WTC11 (cell line): ENCODE data around the gene LIMS1. TPM values are rescaled to one million over a fixed set of nuclear protein-coding genes. Genes with fewer than 3 reads are reported as not detected.

Experiments
- ATAC-seq: fragments of 200-7000 bp; cut with Tn5 transposase; 2 replicates; pipeline ENCODE4 v1.10.0; 2021; ENCODE audit warnings: mild to moderate bottlenecking, moderate library complexity
- CTCF ChIA-PET: fragments of 300-600 bp; sonication (Branson Sonifier 250); formaldehyde crosslinking; loops from one replicate; lab custom pipeline; 2021; ENCODE audit warnings: antibody characterized with exemption; lab: Charles Lee
- POLR2A ChIA-PET: fragments of 350-600 bp; sonication (Branson Sonifier 250); formaldehyde crosslinking; loops from one replicate; lab custom pipeline; 2021; ENCODE audit warnings: antibody characterized with exemption; lab: Charles Lee
- DNase-seq: peaks from one replicate; pipeline ENCODE4 v3.0.0; 2021; ENCODE audit warnings: low spot score
- H3K27ac Mint-ChIP-seq: 2 replicates; pipeline ENCODE4 v1.8.0; 2021; ENCODE audit warnings: mixed read lengths
- H3K27me3 Mint-ChIP-seq: 2 replicates; pipeline ENCODE4 v1.8.0; 2021; ENCODE audit warnings: low read depth, mild to moderate bottlenecking, moderate library complexity, mixed read lengths
- H3K36me3 Mint-ChIP-seq: 2 replicates; pipeline ENCODE4 v1.8.0; 2021; ENCODE audit warnings: mixed read lengths
- H3K4me1 Mint-ChIP-seq: 2 replicates; pipeline ENCODE4 v1.8.0; 2022; ENCODE audit warnings: mixed read lengths
- H3K4me3 Mint-ChIP-seq: 2 replicates; pipeline ENCODE4 v1.8.0; 2021; ENCODE audit warnings: mild to moderate bottlenecking, moderate library complexity, mixed read lengths
- H3K9me3 Mint-ChIP-seq: 2 replicates; pipeline ENCODE4 v1.8.0; 2021; ENCODE audit warnings: mixed read lengths
- CBFB ChIP-seq: sonication (generic); formaldehyde crosslinking; IDR thresholded peaks from 2 replicates; pipeline ENCODE4 v1.8.1; 2022; ENCODE audit warnings: mild to moderate bottlenecking, low read depth, missing genetic modification reagents
- GRHL2 ChIP-seq: fragments of 250-450 bp; sonication (Bioruptor Pico); IDR thresholded peaks from 2 replicates; pipeline ENCODE4 v1.8.0; 2022; ENCODE audit warnings: mild to moderate bottlenecking, moderate library complexity; ENCODE audit not compliant: insufficient replicate concordance, severe bottlenecking
- HMGA2 ChIP-seq: fragments of 250-450 bp; sonication (Bioruptor Pico); IDR thresholded peaks from 2 replicates; pipeline ENCODE4 v1.4.0; 2021; ENCODE audit warnings: mild to moderate bottlenecking, moderate library complexity
- JAZF1 ChIP-seq: fragments of 250-450 bp; sonication (Bioruptor Pico); IDR thresholded peaks from 2 replicates; pipeline ENCODE4 v1.9.0; 2021; ENCODE audit warnings: moderate library complexity, mild to moderate bottlenecking, inconsistent platforms
- NR1H2 ChIP-seq: sonication (generic); formaldehyde crosslinking; IDR thresholded peaks from 2 replicates; pipeline ENCODE4 v1.9.0; 2021; ENCODE audit warnings: mild to moderate bottlenecking, moderate library complexity, missing genetic modification reagents
- PRRX2 ChIP-seq: fragments of 250-450 bp; sonication (Bioruptor Pico); IDR thresholded peaks from 2 replicates; pipeline ENCODE4 v1.8.0; 2021; ENCODE audit warnings: mild to moderate bottlenecking
- SMAD3 ChIP-seq: sonication (generic); formaldehyde crosslinking; IDR thresholded peaks from 2 replicates; pipeline ENCODE4 v1.8.0; 2022; ENCODE audit warnings: missing genetic modification reagents, mild to moderate bottlenecking, borderline replicate concordance
- SMAD4 ChIP-seq: sonication (generic); formaldehyde crosslinking; IDR thresholded peaks from 2 replicates; pipeline ENCODE4 v1.8.0; 2022; ENCODE audit warnings: mild to moderate bottlenecking, missing genetic modification reagents
- SOX15 ChIP-seq: fragments of 250-450 bp; sonication (Bioruptor Pico); IDR thresholded peaks from 2 replicates; pipeline ENCODE4 v1.9.0; 2021; ENCODE audit warnings: mild to moderate bottlenecking
- SP1 ChIP-seq: sonication (generic); formaldehyde crosslinking; conservative IDR thresholded peaks from 2 replicates; pipeline ENCODE4 v1.8.1; 2022; ENCODE audit warnings: missing genetic modification reagents
- ZNF138 ChIP-seq: sonication (generic); formaldehyde crosslinking; conservative IDR thresholded peaks from 2 replicates; pipeline ENCODE4 v1.8.1; 2022; ENCODE audit warnings: mild to moderate bottlenecking, moderate library complexity, missing genetic modification reagents
- ZNF263 ChIP-seq: sonication (generic); formaldehyde crosslinking; IDR thresholded peaks from 2 replicates; pipeline ENCODE4 v1.8.1; 2022; ENCODE audit warnings: low read depth, mild to moderate bottlenecking, moderate library complexity, missing genetic modification reagents
- ZNF396 ChIP-seq: fragments of 250-450 bp; sonication (Bioruptor Pico); IDR thresholded peaks from 2 replicates; pipeline ENCODE4 v1.8.0; 2021; ENCODE audit warnings: mild to moderate bottlenecking, moderate library complexity, borderline replicate concordance
- ZNF416 ChIP-seq: fragments of 250-450 bp; sonication (Bioruptor Pico); IDR thresholded peaks from 2 replicates; pipeline ENCODE4 v1.9.0; 2021; ENCODE audit warnings: mild to moderate bottlenecking, inconsistent platforms
- total RNA-seq: library from RNA; stranded (reverse); gene quantifications from 3 replicates; pipeline ENCODE4 v1.2.3, GENCODE V29; 2021
- TF ChIP-seq, protein P1 (sequence below): sonication (generic); formaldehyde crosslinking; IDR thresholded peaks from 2 replicates; pipeline ENCODE4 v1.8.1; 2023; ENCODE audit warnings: mild to moderate bottlenecking, missing genetic modification reagents, moderate library complexity
- TF ChIP-seq, protein P2 (sequence below): sonication (generic); formaldehyde crosslinking; IDR thresholded peaks from 2 replicates; pipeline ENCODE4 v1.8.1; 2022; ENCODE audit warnings: missing genetic modification reagents, borderline replicate concordance
- TF ChIP-seq, protein P3 (sequence below): sonication (generic); formaldehyde crosslinking; IDR thresholded peaks from 2 replicates; pipeline ENCODE4 v1.8.0; 2022; ENCODE audit warnings: mild to moderate bottlenecking, missing genetic modification reagents
- TF ChIP-seq, protein P4 (sequence below): fragments of 250-450 bp; sonication (Bioruptor Pico); conservative IDR thresholded peaks from 2 replicates; pipeline ENCODE4 v1.9.0; 2021; ENCODE audit warnings: mild to moderate bottlenecking
- TF ChIP-seq, protein P5 (sequence below): sonication (generic); formaldehyde crosslinking; IDR thresholded peaks from 2 replicates; pipeline ENCODE4 v1.8.0; 2022; ENCODE audit warnings: mild to moderate bottlenecking, missing genetic modification reagents

The LIMS1 gene
- total RNA-seq, 1 experiment from 2014 or later: 50.6 TPM

DNA sequence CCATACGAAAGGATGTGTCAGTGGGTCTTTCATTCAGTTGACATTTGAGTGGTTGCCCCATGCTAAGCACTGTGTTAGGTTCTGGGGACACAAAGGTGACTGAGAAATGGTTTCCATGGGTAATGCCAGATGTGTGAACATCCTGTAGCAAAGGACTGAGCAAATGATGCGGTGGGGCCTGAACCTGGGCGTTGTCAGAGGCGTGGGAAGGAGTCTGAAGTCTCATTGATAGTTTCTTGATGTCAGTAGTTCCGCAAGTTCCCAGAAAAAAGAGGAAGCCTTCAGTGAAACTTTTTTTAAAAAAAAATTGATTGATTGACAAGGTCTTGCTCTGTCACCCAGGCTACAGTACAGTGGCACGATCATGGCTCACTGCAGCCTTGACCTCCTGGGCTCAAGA is 56.9 kb downstream of the LIMS1 start (continued):
- TF ChIP-seq GRHL2 (CRISPR knock-in tag) (no peak), NR1H2 (CRISPR knock-in tag) (no peak)
- TF ChIP-seq, protein P1, sequence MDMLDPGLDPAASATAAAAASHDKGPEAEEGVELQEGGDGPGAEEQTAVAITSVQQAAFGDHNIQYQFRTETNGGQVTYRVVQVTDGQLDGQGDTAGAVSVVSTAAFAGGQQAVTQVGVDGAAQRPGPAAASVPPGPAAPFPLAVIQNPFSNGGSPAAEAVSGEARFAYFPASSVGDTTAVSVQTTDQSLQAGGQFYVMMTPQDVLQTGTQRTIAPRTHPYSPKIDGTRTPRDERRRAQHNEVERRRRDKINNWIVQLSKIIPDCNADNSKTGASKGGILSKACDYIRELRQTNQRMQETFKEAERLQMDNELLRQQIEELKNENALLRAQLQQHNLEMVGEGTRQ (CRISPR knock-in tag): no peak
- TF ChIP-seq, protein P2, sequence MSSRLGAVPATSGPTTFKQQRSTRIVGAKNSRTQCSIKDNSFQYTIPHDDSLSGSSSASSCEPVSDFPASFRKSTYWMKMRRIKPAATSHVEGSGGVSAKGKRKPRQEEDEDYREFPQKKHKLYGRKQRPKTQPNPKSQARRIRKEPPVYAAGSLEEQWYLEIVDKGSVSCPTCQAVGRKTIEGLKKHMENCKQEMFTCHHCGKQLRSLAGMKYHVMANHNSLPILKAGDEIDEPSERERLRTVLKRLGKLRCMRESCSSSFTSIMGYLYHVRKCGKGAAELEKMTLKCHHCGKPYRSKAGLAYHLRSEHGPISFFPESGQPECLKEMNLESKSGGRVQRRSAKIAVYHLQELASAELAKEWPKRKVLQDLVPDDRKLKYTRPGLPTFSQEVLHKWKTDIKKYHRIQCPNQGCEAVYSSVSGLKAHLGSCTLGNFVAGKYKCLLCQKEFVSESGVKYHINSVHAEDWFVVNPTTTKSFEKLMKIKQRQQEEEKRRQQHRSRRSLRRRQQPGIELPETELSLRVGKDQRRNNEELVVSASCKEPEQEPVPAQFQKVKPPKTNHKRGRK (CRISPR knock-in tag): no peak

DNA sequence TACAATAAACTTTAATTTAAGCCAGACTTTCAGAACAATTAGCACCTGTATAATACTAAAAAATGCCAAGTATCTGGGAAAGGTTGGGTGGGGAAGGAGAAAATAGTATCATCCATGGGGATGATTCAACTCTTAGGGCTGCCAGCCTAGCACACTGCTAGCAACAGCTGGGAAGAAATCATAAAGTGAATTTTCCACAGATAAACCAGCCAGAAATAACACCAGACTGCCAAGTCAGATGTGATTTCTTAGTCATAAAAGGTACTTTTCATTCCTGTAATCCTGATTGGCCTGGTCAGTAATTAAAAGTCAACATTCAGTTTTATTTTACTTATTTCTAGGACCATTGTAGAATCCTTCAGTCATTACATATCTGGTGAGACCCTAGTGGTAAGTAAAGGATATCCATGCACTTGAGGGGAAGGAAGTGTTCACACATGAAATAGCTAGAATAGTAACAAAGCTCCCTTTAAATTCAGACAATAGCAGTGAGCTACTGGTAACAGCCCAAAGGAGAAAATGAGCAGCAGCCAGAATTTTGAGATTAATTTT is 59.4 kb downstream of the LIMS1 start:
- H3K9me3 Mint-ChIP-seq: peaks cover 5% of the 10 kb centered on the region
- POLR2A ChIA-PET: interaction anchor here (0.6 to 1.4 kb wide), 2 partner anchors 13 to 15 kb away, joined by 3 to 5 read pairs; no protein-coding TSS in a partner anchor
- no peak overlapping the region; the same call in 1 of the 2 replicates for H3K27ac Mint-ChIP-seq
- CTCF ChIA-PET: interaction anchor here (0.6 to 3.9 kb wide), 7 partner anchors 9 to 60 kb away, joined by 3 to 40 read pairs (median 4); no protein-coding TSS in a partner anchor
- no peak overlapping the region for H3K4me3 Mint-ChIP-seq
- H3K36me3 Mint-ChIP-seq: no peaks in the 10 kb centered on the region
- no peak for TF ChIP-seq SMAD3 (CRISPR knock-in tag)
- TF ChIP-seq JAZF1 (CRISPR knock-in tag): no peak
- TF ChIP-seq SMAD4 (CRISPR knock-in tag): no peak
- TF ChIP-seq, protein P3, sequence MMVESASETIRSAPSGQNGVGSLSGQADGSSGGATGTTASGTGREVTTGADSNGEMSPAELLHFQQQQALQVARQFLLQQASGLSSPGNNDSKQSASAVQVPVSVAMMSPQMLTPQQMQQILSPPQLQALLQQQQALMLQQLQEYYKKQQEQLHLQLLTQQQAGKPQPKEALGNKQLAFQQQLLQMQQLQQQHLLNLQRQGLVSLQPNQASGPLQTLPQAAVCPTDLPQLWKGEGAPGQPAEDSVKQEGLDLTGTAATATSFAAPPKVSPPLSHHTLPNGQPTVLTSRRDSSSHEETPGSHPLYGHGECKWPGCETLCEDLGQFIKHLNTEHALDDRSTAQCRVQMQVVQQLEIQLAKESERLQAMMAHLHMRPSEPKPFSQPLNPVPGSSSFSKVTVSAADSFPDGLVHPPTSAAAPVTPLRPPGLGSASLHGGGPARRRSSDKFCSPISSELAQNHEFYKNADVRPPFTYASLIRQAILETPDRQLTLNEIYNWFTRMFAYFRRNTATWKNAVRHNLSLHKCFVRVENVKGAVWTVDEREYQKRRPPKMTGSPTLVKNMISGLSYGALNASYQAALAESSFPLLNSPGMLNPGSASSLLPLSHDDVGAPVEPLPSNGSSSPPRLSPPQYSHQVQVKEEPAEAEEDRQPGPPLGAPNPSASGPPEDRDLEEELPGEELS (CRISPR knock-in tag): no peak
- TF ChIP-seq ZNF416 (CRISPR knock-in tag): no peak
- TF ChIP-seq, protein P4, sequence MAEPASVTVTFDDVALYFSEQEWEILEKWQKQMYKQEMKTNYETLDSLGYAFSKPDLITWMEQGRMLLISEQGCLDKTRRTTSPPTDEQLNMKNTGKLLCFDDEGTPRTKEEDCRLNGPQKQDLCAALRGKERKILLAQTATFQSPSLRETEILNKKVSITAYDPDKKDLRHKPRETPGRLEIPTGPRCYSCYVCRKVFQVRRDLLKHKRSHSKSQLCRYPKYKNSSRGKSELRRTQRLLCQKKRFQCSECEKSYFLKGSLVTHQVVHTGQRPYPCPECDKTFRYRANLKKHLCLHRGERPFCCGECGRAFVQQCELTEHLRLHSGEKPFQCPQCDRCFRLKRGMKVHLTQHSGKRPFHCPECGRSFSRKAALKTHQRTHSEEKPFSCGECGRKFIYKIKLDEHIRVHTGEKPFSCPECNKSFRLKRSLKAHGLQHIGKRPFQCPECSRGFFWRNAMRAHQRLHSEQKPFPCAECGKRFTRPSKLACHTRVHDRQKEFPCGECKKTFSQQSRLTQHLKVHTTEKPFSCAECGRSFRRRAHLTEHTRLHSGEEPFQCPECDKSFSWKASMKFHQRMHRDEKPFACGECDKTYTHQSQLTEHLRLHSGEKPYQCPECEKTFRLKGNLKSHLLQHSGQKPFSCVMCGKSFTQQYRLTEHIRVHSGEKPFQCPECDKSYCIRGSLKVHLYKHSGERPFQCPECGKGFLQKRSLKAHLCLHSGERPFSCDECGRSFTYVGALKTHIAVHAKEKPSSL (CRISPR knock-in tag): no peak
- TF ChIP-seq ZNF263 (CRISPR knock-in tag): no peak
- no peak for TF ChIP-seq CBFB (CRISPR knock-in tag)
- no peak for TF ChIP-seq PRRX2 (CRISPR knock-in tag)
- no peak for TF ChIP-seq ZNF396
- no peak for TF ChIP-seq ZNF138 (CRISPR knock-in tag)
- TF ChIP-seq GRHL2 (CRISPR knock-in tag): no peak
- no peak for TF ChIP-seq SP1 (CRISPR knock-in tag)
- TF ChIP-seq, protein P5, sequence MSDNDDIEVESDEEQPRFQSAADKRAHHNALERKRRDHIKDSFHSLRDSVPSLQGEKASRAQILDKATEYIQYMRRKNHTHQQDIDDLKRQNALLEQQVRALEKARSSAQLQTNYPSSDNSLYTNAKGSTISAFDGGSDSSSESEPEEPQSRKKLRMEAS (CRISPR knock-in tag): no peak
- no peak for TF ChIP-seq SOX15 (CRISPR knock-in tag)
- no peak for TF ChIP-seq HMGA2
- DNase-seq: no peak
- peaks cover 35% of the 10 kb centered on the region for H3K4me1 Mint-ChIP-seq
- no peaks in the 10 kb centered on the region for H3K27me3 Mint-ChIP-seq
- ATAC-seq: peak; percentile 40
